Ishikawa (cell line): Measurements from ENCODE around the gene HHAT.

Experiments used
- CEBPB ChIP-seq: IDR thresholded peaks from 2 replicates; pipeline ENCODE4 v1.6.1; 2012
- CREB1 ChIP-seq: IDR thresholded peaks from 2 replicates; pipeline ENCODE4 v1.6.1; 2012; ENCODE audit warnings: low read depth
- EGR1 ChIP-seq: IDR thresholded peaks from 2 replicates; pipeline ENCODE4 v1.6.1; 2012
- EP300 ChIP-seq: IDR thresholded peaks from 2 replicates; pipeline ENCODE4 v1.6.1; 2012; ENCODE audit warnings: borderline replicate concordance
- FOXM1 ChIP-seq: IDR thresholded peaks from 2 replicates; pipeline ENCODE4 v1.6.1; 2012; ENCODE audit warnings: low read depth, borderline replicate concordance
- NFIC ChIP-seq: IDR thresholded peaks from 2 replicates; pipeline ENCODE4 v1.6.1; 2012
- RAD21 ChIP-seq: IDR thresholded peaks from 2 replicates; pipeline ENCODE4 v1.6.1; 2012; ENCODE audit warnings: low read depth
- REST ChIP-seq: IDR thresholded peaks from 2 replicates; pipeline ENCODE4 v1.6.1; 2012; ENCODE audit warnings: low read depth, mild to moderate bottlenecking
- TAF1 ChIP-seq: IDR thresholded peaks from 2 replicates; pipeline ENCODE4 v1.6.1; 2012; ENCODE audit warnings: low read depth, mild to moderate bottlenecking
- TCF12 ChIP-seq: IDR thresholded peaks from 2 replicates; pipeline ENCODE4 v1.6.1; 2012; ENCODE audit warnings: low read depth
- TEAD4 ChIP-seq: IDR thresholded peaks from 2 replicates; pipeline ENCODE4 v1.6.1; 2012
- YY1 ChIP-seq: IDR thresholded peaks from 2 replicates; pipeline ENCODE4 v1.6.1; 2012; ENCODE audit warnings: low read depth
- ZBTB7A ChIP-seq: IDR thresholded peaks from 2 replicates; pipeline ENCODE4 v1.6.1; 2012; ENCODE audit warnings: low read depth
- TF ChIP-seq, protein P1 (sequence below): IDR thresholded peaks from 2 replicates; pipeline ENCODE4 v1.6.1; 2012
- TF ChIP-seq, protein P2 (sequence below): IDR thresholded peaks from 2 replicates; pipeline ENCODE4 v1.6.1; 2012

Gene HHAT

DNA sequence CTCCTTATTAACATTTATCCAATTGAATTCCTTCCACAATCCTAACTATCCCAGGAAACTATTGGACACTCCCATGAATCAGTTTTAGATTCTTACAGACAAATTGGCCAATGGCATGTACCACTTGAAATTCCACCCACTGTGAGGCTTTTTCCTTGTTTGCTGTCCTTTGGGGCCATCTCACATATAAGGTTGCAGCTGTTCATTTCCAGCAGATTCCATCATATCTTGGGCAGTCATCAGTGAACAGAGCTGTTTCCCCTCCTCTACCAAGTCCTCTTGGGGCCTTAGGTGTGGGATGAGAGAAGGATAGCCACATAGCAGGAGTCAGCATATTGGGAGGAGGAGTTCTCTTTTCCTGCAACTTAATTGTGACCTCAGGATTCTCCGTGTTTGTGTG is 109.1 kb downstream of the HHAT start:
- TF ChIP-seq CEBPB: no peak
- no peak for TF ChIP-seq EGR1
- no peak for TF ChIP-seq REST
- no peak for TF ChIP-seq ZBTB7A
- TF ChIP-seq NFIC: no peak
- no peak for TF ChIP-seq EP300
- TF ChIP-seq, protein P1, sequence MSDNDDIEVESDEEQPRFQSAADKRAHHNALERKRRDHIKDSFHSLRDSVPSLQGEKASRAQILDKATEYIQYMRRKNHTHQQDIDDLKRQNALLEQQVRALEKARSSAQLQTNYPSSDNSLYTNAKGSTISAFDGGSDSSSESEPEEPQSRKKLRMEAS: no peak
- TF ChIP-seq YY1: no peak
- TF ChIP-seq TEAD4: no peak
- no peak for TF ChIP-seq CREB1
- no peak for TF ChIP-seq TCF12

GRCh38 chr1:210438928-210439841 is 110.5 kb downstream of the HHAT start:
- TF ChIP-seq EGR1 (no peak), TCF12 (no peak), CEBPB (no peak), CREB1 (no peak), EP300 (no peak), REST (no peak), YY1 (no peak), TEAD4 (no peak), ZBTB7A (no peak)
- TF ChIP-seq, protein P2, sequence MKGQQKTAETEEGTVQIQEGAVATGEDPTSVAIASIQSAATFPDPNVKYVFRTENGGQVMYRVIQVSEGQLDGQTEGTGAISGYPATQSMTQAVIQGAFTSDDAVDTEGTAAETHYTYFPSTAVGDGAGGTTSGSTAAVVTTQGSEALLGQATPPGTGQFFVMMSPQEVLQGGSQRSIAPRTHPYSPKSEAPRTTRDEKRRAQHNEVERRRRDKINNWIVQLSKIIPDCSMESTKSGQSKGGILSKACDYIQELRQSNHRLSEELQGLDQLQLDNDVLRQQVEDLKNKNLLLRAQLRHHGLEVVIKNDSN: no peak

- TF ChIP-seq CREB1 (no peak), REST (no peak)
These were observed 111.4 kb downstream of the HHAT start for GRCh38 chr1:210440081-210440480.

- TF ChIP-seq RAD21: no peak
These were observed 112.3 kb downstream of the HHAT start for GRCh38 chr1:210441028-210441427.

DNA sequence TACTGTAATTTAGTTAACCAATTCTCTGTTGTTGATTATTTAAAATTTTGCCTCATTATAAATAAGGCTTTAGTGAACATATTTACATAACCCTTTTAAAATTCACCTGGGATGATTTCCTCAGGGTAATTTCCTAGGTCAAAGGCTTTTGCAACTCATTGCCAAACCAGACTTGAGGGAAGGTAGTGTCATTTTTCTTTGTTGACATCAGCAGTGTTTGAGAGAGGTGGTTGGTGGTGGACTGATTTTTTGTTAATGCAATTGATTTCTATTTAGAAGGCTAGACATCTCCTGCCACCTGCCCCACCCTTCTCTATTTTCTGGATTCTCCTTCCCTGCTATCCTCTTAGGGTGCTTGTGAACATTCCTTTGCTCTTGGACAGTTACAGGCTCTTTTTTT is 116.8 kb downstream of the HHAT start:
- TF ChIP-seq REST (no peak), EP300 (no peak), CREB1 (no peak), ZBTB7A (no peak), RAD21 (no peak), TAF1 (no peak), NFIC (no peak), EGR1 (no peak), FOXM1 (no peak), CEBPB (no peak), YY1 (no peak), TCF12 (no peak), TEAD4 (no peak)
- TF ChIP-seq, protein P1: no peak
- TF ChIP-seq, protein P2: no peak
